IPS-20b (cell line): ENCODE results near the gene RXRA.

Experiments used
- H3K27ac ChIP-seq: one replicate; pipeline ENCODE4 v1.5.1; 2013; ENCODE audit warnings: low read length
- H3K27me3 ChIP-seq: 2 replicates; pipeline ENCODE4 v1.6.1; 2013; ENCODE audit warnings: mild to moderate bottlenecking, low read length, inconsistent platforms; ENCODE audit not compliant: insufficient read depth
- H3K36me3 ChIP-seq: 2 replicates; pipeline ENCODE4 v1.6.1; 2013; ENCODE audit warnings: low read depth, mild to moderate bottlenecking, inconsistent platforms, low read length, moderate library complexity; ENCODE audit not compliant: insufficient read depth
- H3K4me1 ChIP-seq: 2 replicates; pipeline ENCODE4 v1.6.1; 2013; ENCODE audit warnings: mild to moderate bottlenecking, control low read depth, inconsistent platforms, low read length, moderate library complexity; ENCODE audit not compliant: insufficient read depth
- H3K4me3 ChIP-seq: 2 replicates; pipeline ENCODE4 v1.5.1; 2013; ENCODE audit warnings: mild to moderate bottlenecking, low read length, inconsistent platforms
- H3K9ac ChIP-seq: 2 replicates; pipeline ENCODE4 v1.6.1; 2013; ENCODE audit warnings: low read depth, mild to moderate bottlenecking, inconsistent platforms, low read length, moderate library complexity
- H3K9me3 ChIP-seq: 2 replicates; pipeline ENCODE4 v1.6.1; 2013; ENCODE audit warnings: mild to moderate bottlenecking, low read depth, low read length, inconsistent platforms; ENCODE audit not compliant: insufficient read depth

The RXRA gene

DNA sequence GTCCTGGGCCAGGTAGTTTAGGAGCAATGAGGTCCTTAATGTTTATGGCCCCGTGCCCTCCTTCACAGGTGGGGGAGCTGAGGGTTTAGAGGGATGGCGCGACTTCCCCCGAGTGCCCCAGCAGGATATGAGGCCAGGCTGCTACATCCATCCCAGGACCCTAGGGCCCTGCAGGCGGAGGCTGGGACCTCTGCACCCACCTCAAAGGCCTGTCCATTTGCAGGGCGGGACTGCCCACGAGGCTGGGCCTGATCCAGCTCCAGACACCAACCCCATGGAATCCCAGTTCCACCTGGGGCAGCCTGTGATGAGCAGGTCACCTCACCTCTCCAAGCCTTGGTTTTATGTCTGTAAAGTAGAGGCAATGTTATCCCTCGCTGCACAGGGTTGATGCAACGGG lies 142.1 kb downstream of the RXRA start:
- Histone ChIP-seq H3K4me3 (no peak overlapping the region), H3K9ac (no peak overlapping the region), H3K9me3 (no peaks in the 10 kb centered on the region), H3K27me3 (no peaks in the 10 kb centered on the region), H3K27ac (no peak overlapping the region), H3K36me3 (no peaks in the 10 kb centered on the region), H3K4me1 (no peaks in the 10 kb centered on the region)

DNA sequence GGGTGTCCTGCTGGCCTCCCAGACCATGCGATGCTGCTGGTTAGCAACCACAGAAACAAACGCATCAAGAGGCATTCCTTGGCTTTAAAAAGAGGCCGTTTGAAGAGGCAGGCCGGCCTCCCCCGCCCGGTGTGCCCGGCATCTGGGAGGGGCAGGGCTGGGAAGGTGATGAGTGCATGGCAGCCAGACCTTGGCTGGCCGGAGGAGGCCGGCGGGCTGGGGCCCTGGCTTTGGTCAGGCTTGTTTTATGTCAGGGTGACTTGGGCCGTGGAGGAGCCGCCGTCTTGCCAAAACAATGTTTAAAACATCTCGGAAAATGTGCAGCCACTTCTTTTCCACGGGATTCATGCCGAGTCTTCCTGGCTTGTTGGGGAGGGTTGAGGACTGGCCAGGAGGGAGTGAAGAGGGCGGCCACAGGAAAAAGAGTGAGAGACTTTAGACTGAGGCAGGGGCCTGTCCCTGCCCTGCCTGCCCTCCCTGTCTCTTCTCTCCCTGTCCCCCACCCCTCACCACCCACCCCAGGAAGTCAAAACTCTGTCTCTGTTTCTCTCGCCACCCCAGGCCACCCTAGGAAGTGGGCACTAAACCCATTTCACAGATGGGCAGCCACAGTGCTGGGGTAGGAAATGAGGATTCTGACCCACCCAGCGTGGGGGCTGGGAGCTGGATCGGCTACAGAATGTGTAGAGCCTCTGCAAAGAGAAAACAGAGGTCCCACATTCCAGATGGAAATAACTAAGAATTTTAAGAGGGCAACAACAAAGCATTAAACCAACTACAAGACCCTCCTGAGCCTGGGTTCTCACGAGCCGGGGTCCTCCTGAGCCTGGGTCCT lies 143.0 kb downstream of the RXRA start:
- H3K9me3 ChIP-seq = no peaks in the 10 kb centered on the region
- no peaks in the 10 kb centered on the region for H3K36me3 ChIP-seq

DNA sequence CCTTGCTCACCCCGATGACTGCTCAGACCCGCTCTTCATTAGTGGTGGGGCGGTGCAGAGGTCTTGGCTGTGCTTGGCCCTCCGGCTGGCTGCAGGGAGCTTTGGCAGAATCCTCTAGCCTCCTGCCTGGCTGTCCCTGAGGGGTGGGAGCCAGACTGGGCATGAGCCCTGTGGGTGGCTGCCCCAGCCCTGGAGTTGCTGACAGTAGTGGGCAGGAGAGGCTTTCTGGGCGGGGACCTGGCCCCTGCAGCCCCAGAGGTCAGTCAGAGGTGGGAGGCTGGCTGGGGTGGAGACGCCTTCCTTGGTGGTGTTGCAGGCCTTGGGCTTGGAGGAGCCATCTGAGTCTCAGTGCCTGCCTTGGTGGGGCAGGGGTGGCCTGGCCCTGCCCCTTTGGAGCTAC lies 146.0 kb downstream of the RXRA start:
- H3K9ac ChIP-seq = no peak overlapping the region
- no peak overlapping the region for H3K27ac ChIP-seq
- H3K4me1 ChIP-seq = no peaks in the 10 kb centered on the region
- H3K9me3 ChIP-seq = no peaks in the 10 kb centered on the region
- H3K36me3 ChIP-seq = no peaks in the 10 kb centered on the region
- no peaks in the 10 kb centered on the region for H3K27me3 ChIP-seq
- H3K4me3 ChIP-seq = no peak overlapping the region

More for the DNA sequence above, 143.0 kb downstream of the RXRA start:
- no peaks in the 10 kb centered on the region for H3K27me3 ChIP-seq
- H3K4me1 ChIP-seq = no peaks in the 10 kb centered on the region
- no peak overlapping the region for H3K27ac ChIP-seq
- no peak overlapping the region for H3K9ac ChIP-seq
- no peak overlapping the region for H3K4me3 ChIP-seq

DNA sequence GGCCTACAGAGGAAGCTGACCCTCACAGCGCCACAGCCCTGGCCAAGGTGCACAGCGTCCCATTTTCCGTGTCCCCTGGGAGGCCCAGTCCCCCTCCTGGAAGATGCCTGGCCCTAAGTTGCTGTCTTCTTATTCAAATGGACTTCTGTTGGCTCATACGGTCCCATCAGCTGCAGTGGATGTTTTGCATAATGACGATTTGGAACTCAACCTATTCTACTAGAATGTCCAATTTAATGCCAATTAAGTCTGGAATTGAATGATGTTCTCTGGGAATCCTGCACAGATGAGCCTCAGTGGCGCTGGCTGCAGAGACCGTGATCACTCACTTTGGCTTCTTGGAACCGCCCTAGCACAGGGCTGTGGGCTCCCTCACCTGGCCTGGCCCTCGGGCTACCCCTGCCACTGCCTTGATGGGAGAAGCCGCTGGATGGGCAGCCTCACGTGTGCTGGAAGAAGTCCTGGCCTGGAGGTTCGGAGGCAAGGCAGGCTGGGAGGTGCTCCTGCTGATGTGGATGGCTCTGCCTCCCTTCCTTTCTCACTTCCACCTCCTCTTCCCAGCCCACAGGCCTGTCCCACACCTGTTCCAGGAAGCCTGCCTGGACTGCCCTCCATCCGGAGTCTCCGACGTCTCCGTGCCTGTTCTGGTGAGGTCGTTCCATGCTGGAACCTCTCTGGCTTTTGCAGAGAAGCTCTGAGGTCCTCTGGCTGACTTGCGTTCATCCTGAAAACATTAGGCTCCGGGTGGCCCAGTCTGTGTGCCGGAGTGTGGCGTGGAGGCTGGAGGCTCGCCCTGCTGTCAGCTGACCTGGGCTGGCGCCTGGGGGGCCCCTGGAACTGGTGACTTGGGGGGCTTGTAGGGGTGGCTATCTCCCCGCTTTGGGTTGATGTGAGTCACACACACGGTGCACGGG lies 147.1 kb downstream of the RXRA start:
- Histone ChIP-seq H3K27me3 (no peaks in the 10 kb centered on the region), H3K4me3 (no peak overlapping the region), H3K9me3 (no peaks in the 10 kb centered on the region), H3K36me3 (no peaks in the 10 kb centered on the region), H3K9ac (no peak overlapping the region), H3K27ac (no peak overlapping the region), H3K4me1 (no peaks in the 10 kb centered on the region)

DNA sequence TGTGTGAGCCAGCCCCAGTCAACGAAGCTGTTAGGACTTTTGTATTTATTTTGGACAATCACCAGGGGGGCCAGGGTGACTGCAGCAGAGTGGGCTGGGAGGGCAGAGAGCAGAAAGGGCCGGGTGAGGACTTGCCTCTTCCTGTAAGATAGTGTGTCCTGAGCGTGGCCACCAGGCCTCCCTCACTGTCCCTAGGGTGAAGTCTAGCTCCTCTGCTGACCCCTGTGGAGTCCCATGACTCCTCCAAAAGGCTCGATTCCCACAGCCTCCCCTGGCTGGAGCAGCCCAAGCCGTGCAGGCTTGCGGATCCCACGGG lies 147.8 kb downstream of the RXRA start:
- Histone ChIP-seq H3K4me1 (no peaks in the 10 kb centered on the region), H3K9me3 (no peaks in the 10 kb centered on the region), H3K36me3 (no peaks in the 10 kb centered on the region), H3K27ac (no peak overlapping the region), H3K9ac (no peak overlapping the region), H3K27me3 (no peaks in the 10 kb centered on the region), H3K4me3 (no peak overlapping the region)

DNA sequence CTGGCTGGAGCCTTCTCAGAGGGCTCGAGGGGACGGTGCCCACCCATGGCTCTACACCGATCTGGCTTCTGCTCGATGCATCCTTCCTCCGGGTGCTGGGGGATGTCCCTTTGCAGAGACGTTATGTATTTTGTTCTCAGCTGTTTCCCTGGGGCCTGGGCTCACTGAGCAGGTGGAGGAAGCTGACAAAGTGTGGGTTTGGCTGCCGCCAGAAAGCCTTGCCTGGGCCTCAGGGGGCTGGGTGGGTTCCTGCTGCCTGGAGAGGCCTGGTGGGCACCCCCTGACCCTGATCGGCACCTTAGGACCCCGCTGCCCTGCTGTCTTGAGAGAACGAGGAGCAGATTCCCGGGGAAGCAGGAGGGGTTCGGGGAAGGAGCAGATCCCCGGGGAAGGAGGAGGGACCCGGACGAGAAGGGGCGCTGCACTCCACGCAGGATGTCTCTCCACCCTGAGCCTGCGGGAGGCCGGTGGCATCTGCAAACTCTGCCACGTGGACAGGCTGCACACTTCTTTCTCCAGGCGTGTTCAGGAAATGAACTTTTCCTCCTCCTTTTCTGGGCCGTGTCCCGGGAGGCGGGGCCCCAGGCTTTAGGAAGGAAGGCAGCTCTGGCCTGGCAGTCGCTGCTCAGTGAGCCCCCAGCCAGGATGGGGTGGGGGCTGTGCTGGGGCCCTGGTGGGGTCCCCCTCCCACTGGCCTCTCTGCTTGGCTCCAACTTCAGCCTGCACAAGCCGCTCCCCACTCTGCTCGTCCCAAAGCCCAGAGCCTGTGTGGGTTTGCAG lies 148.9 kb downstream of the RXRA start:
- H3K9ac ChIP-seq = no peak overlapping the region
- H3K27ac ChIP-seq = no peak overlapping the region

DNA sequence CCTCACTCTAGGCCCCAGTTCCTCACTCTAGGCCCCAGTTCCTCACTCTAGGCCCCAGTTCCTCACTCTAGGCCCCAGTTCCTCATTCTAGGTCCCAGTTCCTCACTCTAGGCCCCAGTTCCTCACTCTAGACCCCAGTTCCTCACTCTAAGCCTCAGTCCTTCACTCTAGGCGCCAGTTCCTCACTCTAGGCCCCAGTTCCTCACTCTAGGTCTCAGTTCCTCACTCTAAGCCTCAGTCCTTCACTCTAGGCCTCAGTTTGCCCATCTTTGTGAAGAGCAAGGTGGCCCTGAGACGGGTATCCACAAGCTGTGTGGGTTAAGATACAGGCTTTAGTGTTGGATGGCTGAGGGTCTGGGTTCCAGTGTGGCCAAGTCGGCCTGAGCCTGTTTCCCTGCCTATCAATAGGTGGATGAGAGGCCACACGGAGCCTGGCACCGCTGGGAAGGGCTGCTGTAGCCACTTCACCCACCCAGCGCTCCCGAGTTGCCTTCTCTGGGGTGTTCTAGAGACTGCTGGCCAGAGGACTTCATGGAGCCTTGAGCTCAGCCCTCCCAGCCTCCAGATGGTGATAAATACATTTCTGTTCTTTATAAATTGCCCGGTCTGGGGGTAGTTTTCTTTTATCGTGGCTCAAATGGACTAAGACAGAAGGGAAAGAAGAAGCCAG lies 150.2 kb downstream of the RXRA start:
- H3K4me3 ChIP-seq = no peak overlapping the region
- no peaks in the 10 kb centered on the region for H3K4me1 ChIP-seq
- H3K27ac ChIP-seq = no peak overlapping the region
- no peaks in the 10 kb centered on the region for H3K9me3 ChIP-seq
- no peaks in the 10 kb centered on the region for H3K27me3 ChIP-seq
- no peaks in the 10 kb centered on the region for H3K36me3 ChIP-seq
- H3K9ac ChIP-seq = no peak overlapping the region

More for the DNA sequence above, 148.9 kb downstream of the RXRA start:
- no peaks in the 10 kb centered on the region for H3K36me3 ChIP-seq
- H3K4me1 ChIP-seq = no peaks in the 10 kb centered on the region
- no peaks in the 10 kb centered on the region for H3K9me3 ChIP-seq
- H3K4me3 ChIP-seq = no peak overlapping the region
- no peaks in the 10 kb centered on the region for H3K27me3 ChIP-seq

DNA sequence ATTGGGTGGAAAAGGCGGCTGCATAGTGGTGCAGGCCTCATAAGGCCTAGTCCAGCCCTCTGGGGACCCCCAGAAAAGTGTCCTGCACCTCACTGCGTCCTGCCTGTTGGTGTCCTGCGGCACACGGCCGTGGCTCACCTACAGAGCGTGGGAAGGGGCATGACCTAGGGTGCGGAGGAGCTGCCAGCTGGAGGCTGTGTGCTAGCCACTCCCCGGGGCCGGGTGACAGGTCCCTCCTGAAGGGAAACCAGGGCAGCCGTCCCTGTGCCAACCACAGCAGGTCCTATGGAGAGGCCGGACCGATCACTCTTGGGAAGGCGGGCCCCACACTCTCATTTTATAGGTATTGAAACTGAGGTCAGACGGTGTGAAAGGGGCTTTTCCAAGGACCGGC lies 150.7 kb downstream of the RXRA start:
- Histone ChIP-seq H3K9me3 (no peaks in the 10 kb centered on the region), H3K4me1 (no peaks in the 10 kb centered on the region), H3K4me3 (no peak overlapping the region), H3K27me3 (no peaks in the 10 kb centered on the region), H3K27ac (no peak overlapping the region), H3K36me3 (no peaks in the 10 kb centered on the region), H3K9ac (no peak overlapping the region)

DNA sequence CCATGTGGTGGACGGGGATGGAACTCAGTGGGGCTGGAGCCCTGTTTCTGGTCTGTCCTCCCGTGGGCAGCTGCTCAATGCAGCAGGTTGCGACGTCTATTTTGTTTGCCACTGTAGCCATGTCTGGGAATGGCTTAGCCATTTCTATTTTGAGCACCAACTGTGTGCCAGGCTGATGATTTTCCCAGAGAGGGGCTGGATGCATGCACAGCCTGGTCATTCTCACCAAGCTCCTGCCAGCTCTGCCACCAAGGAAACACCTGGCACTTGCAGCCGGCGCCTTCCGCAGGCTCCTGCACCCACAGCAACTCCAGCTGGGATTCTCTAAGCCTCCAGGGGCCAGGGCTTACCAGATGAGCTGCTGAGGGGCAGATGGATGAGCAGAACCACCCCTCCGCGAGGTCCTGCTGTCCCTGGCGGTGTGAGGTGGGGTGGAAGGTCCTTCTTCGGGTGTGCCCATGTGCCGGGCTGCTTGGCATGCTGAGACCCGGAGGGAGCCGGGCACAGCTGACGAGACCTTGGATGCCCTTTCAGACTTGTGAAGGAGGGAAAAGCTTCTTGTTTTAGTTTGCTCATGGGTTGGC lies 151.2 kb downstream of the RXRA start:
- Histone ChIP-seq H3K27ac (no peak overlapping the region), H3K4me1 (no peaks in the 10 kb centered on the region), H3K9ac (no peak overlapping the region), H3K4me3 (no peak overlapping the region), H3K36me3 (no peaks in the 10 kb centered on the region), H3K27me3 (no peaks in the 10 kb centered on the region), H3K9me3 (no peaks in the 10 kb centered on the region)

DNA sequence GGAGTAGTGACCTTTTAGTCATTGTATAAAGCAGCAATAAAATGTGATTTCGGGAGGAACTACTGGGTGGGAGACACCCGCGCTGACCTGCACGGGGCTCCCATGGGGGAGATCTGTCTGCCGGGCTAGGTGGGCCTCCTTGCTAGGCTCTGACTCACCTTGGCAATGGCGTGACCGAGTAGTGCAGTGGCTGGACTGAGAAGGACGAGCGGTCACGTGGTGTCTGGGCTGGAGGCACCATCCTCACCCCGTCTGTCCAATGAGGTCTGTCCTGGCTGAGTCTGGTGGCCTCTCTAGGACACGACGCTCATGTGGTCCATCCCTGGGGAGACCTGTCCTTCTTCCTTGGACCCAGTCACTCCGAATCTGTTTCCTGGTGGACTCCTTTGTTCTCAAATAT lies 151.7 kb downstream of the RXRA start:
- Histone ChIP-seq H3K9me3 (no peaks in the 10 kb centered on the region), H3K4me3 (no peak overlapping the region), H3K9ac (no peak overlapping the region), H3K36me3 (no peaks in the 10 kb centered on the region), H3K27ac (no peak overlapping the region), H3K4me1 (no peaks in the 10 kb centered on the region), H3K27me3 (no peaks in the 10 kb centered on the region)

DNA sequence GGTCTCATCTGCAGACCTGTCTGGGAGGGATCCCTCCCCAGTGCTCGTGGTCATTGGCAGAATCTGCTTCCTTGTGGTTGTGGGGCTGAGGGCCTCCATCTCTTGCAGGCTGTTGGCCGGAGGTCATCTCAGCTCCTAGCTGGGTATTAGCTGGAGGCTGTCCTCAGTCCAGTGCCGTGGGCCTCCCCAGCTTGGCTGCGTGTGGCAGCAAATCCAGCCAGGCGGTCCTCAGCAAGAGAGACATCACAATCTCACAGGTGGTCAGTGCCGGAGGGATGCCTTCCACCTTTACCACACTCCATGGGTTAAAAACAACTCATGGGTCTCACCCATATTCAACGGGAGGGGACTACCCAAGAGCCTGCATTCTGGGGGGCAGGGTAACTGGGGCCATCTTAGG lies 155.5 kb downstream of the RXRA start:
- Histone ChIP-seq H3K27me3 (no peaks in the 10 kb centered on the region), H3K27ac (no peak overlapping the region), H3K36me3 (no peaks in the 10 kb centered on the region), H3K9me3 (no peaks in the 10 kb centered on the region), H3K4me3 (no peak overlapping the region), H3K9ac (no peak overlapping the region), H3K4me1 (no peaks in the 10 kb centered on the region)
